Smooth muscle cell (in vitro differentiated cells): ENCODE data around the gene CREG2. TPM values are rescaled to one million over a fixed set of nuclear protein-coding genes. Genes with fewer than 3 reads are reported as not detected.
A peak's percentile ranks its signal among the peaks of the same experiment; 100 is the strongest.

Experiments used
- DNase-seq: peaks from one replicate; lab custom pipeline; 2025; ENCODE audit not compliant: unreplicated experiment; lab: John Stamatoyannopoulos, UW
- H2AFZ ChIP-seq: fragments of 200-600 bp; sonication (generic); 2 replicates; pipeline ENCODE4 v1.6.0; 2016; ENCODE audit warnings: antibody characterized with exemption, low read depth, mild to moderate bottlenecking
- H3F3A ChIP-seq: fragments of 200-600 bp; sonication (generic); 2 replicates; pipeline ENCODE4 v1.6.0; 2017; ENCODE audit warnings: antibody characterized with exemption, low read depth
- H3K27ac ChIP-seq: fragments of 200-600 bp; sonication (generic); 2 replicates; pipeline ENCODE4 v1.5.1; 2016; ENCODE audit warnings: low read depth, mild to moderate bottlenecking
- H3K27me3 ChIP-seq: fragments of 200-600 bp; sonication (generic); 2 replicates; pipeline ENCODE4 v1.6.1; 2016; ENCODE audit warnings: low read depth, mild to moderate bottlenecking
- H3K36me3 ChIP-seq: fragments of 200-600 bp; sonication (generic); 2 replicates; pipeline ENCODE4 v1.5.1; 2016; ENCODE audit warnings: low read depth
- H3K4me1 ChIP-seq: fragments of 200-600 bp; sonication (generic); 2 replicates; pipeline ENCODE4 v1.5.1; 2016; ENCODE audit warnings: low read depth
- H3K4me2 ChIP-seq: fragments of 200-600 bp; sonication (generic); 2 replicates; pipeline ENCODE4 v1.6.0; 2016; ENCODE audit warnings: mild to moderate bottlenecking
- H3K4me3 ChIP-seq: fragments of 200-600 bp; sonication (generic); 2 replicates; pipeline ENCODE4 v1.5.1; 2016; ENCODE audit warnings: mild to moderate bottlenecking
- H3K79me2 ChIP-seq: fragments of 200-600 bp; sonication (generic); 2 replicates; pipeline ENCODE4 v1.6.0; 2016; ENCODE audit warnings: low read depth, mild to moderate bottlenecking
- H3K9ac ChIP-seq: fragments of 200-600 bp; sonication (generic); 2 replicates; pipeline ENCODE4 v1.6.0; 2016; ENCODE audit warnings: low read depth
- H3K9me3 ChIP-seq: fragments of 200-600 bp; sonication (generic); replicated peaks from 2 replicates; pipeline ENCODE4 v1.5.1; 2016; ENCODE audit warnings: low read depth
- H4K20me1 ChIP-seq: fragments of 200-600 bp; sonication (generic); 2 replicates; pipeline ENCODE4 v1.6.0; 2016; ENCODE audit warnings: low read depth
- CTCF ChIP-seq: fragments of 200-600 bp; sonication (generic); IDR thresholded peaks from 2 replicates; pipeline ENCODE4 v1.5.1; 2017; ENCODE audit warnings: borderline replicate concordance, mild to moderate bottlenecking, antibody characterized with exemption; ENCODE audit not compliant: insufficient read depth, poor library complexity, severe bottlenecking
- WGBS: methylation state at CpG from one replicate; pipeline ENCODE4 v1.1.7; 2016; ENCODE audit warnings: low lambda C conversion rate; 5-methylcytosine and 5-hydroxymethylcytosine counted together
- polyA plus RNA-seq: library from polyadenylated mRNA; unstranded; fragments of >200 nt; fragmentation: Nextera tagmentation; extraction: Ambion mirVana; gene quantifications from 2 replicates; pipeline ENCODE4 v1.2.1, GENCODE V29; 2016
- total RNA-seq: library from RNA; depleted of rRNA; stranded (reverse); fragments of >200 nt; gene quantifications from 2 replicates; pipeline ENCODE4 v1.2.3, GENCODE V29; 2014

CREG2 gene
- total and polyA plus RNA-seq, 2 experiments from 2014 or later, result 0.62 to 1.2 TPM

DNA sequence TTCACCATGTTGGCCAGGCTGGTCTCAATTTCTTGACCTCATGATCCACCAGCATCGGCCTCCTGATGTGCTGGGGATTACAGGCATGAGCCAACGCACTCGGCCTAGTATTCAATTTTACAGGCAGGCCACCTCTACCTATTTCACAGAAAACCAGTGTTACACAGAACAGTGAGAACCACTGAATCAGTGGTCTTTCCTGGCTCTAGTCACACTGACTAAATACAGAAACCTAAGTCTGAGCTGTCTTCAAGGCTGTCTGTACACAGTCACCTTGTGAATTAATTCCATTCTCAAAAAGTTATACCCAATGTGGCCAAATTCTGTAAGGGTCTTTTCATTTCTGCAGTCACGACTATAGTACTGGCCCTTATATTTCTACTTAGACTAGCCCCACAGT is 82.3 kb downstream of the CREG2 start:
- Histone ChIP-seq H3K36me3 (no peaks in the 10 kb centered on the region), H3K9ac (peak overlapping the region; percentile 63), H3F3A (no peaks in the 10 kb centered on the region), H3K79me2 (peaks cover 69% of the 10 kb centered on the region), H3K4me3 (peak overlapping the region; percentile 74), H3K4me1 (peaks cover 7% of the 10 kb centered on the region), H3K27ac (peak overlapping the region; percentile 97), H3K4me2 (peak overlapping the region; percentile 95), H3K27me3 (no peaks in the 10 kb centered on the region), H3K9me3 (no peaks in the 10 kb centered on the region), H2AFZ (no peak overlapping the region), H4K20me1 (peaks cover 74% of the 10 kb centered on the region)
- WGBS, result 69% methylated on average over 4 of the region's 4 CpGs
- no peak for TF ChIP-seq CTCF
- DNase-seq, result no peak

DNA sequence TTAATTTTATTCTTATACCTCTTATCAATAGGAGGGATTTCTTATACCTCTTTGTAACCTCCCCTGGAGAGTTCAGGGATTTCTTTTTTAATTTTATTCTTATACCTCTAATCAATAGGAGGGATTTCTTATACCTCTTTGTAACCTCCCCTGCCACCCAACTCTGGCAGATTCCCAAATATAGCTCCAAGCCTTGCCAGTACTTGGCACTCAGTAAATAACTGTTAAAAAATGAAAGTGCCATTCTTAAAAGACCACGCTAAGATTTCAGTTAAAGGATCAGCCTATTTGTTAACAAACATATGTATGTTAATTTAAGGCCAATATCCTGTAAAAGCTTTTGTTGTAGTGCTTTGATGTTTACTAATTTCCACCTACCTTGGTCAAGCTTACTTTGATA is 83.6 kb downstream of the CREG2 start:
- H3K4me1 ChIP-seq, result peaks cover 7% of the 10 kb centered on the region
- WGBS, result 88% methylated on average over 1 of the region's 1 CpG

GRCh38 chr2:101302016-101302415 is 85.3 kb downstream of the CREG2 start:
- Histone ChIP-seq H3K79me2 (peaks cover 89% of the 10 kb centered on the region), H3F3A (no peaks in the 10 kb centered on the region), H3K27ac (peak overlapping the region; percentile 27), H3K36me3 (no peaks in the 10 kb centered on the region), H3K27me3 (no peaks in the 10 kb centered on the region), H3K4me1 (peaks cover 7% of the 10 kb centered on the region), H2AFZ (no peak overlapping the region), H4K20me1 (peaks cover 98% of the 10 kb centered on the region), H3K9me3 (no peaks in the 10 kb centered on the region), H3K9ac (no peak overlapping the region), H3K4me3 (no peak overlapping the region), H3K4me2 (no peak overlapping the region)
- WGBS, result 73% methylated on average over 4 of the region's 4 CpGs
- no peak for DNase-seq
- TF ChIP-seq CTCF, result no peak

More for the DNA sequence above, 83.6 kb downstream of the CREG2 start:
- peaks cover 87% of the 10 kb centered on the region for H4K20me1 ChIP-seq
- no peaks in the 10 kb centered on the region for H3F3A ChIP-seq
- no peaks in the 10 kb centered on the region for H3K36me3 ChIP-seq
- peaks cover 82% of the 10 kb centered on the region for H3K79me2 ChIP-seq
- no peak for TF ChIP-seq CTCF
- H2AFZ ChIP-seq, result no peak overlapping the region
- no peak overlapping the region for H3K27ac ChIP-seq
- H3K4me3 ChIP-seq, result no peak overlapping the region
- no peak overlapping the region for H3K9ac ChIP-seq
- H3K4me2 ChIP-seq, result no peak overlapping the region
- no peak for DNase-seq
- H3K9me3 ChIP-seq, result no peaks in the 10 kb centered on the region
- H3K27me3 ChIP-seq, result no peaks in the 10 kb centered on the region

GRCh38 chr2:101300836-101301235 is 86.5 kb downstream of the CREG2 start:
- Histone ChIP-seq H3K27me3 (no peaks in the 10 kb centered on the region), H2AFZ (no peak overlapping the region), H3F3A (no peaks in the 10 kb centered on the region), H3K79me2 (peaks cover 100% of the 10 kb centered on the region), H3K4me2 (peak overlapping the region; percentile 32), H4K20me1 (peaks cover 100% of the 10 kb centered on the region), H3K36me3 (no peaks in the 10 kb centered on the region), H3K4me1 (peaks cover 7% of the 10 kb centered on the region), H3K9ac (no peak overlapping the region), H3K9me3 (no peaks in the 10 kb centered on the region), H3K4me3 (no peak overlapping the region), H3K27ac (no peak overlapping the region)
- DNase-seq, result no peak
- TF ChIP-seq CTCF, result no peak
- WGBS, result 69% methylated on average over 7 of the region's 7 CpGs
